IPS-18c (cell line): Measurements from ENCODE around the gene SCAMP2.
"Not testable (repeated sequence)": the region's sequence is repeated elsewhere in the genome, so short reads cannot be mapped to it uniquely, and the experiment has no call there.

Source experiments
- H3K4me3 ChIP-seq: 2 replicates; pipeline ENCODE4 v1.7.0; 2013; ENCODE audit warnings: low read depth, mild to moderate bottlenecking, low read length, moderate library complexity; ENCODE audit not compliant: insufficient read depth
- H3K9me3 ChIP-seq: one replicate; pipeline ENCODE4 v1.6.1; 2013; ENCODE audit warnings: mild to moderate bottlenecking, low read length, moderate library complexity; ENCODE audit not compliant: control insufficient read depth, insufficient read depth

SCAMP2 gene

GRCh38 chr15:74894383-74894782 lies 21.2 kb upstream of the SCAMP2 start:
- H3K9me3 ChIP-seq: not testable (repeated sequence)

GRCh38 chr15:74893627-74894026 lies 20.5 kb upstream of the SCAMP2 start:
- Histone ChIP-seq H3K4me3 (no peak overlapping the region), H3K9me3 (no peaks in the 10 kb centered on the region)

More at GRCh38 chr15:74894383-74894782, 21.2 kb upstream of the SCAMP2 start:
- not testable (repeated sequence) for H3K4me3 ChIP-seq

DNA sequence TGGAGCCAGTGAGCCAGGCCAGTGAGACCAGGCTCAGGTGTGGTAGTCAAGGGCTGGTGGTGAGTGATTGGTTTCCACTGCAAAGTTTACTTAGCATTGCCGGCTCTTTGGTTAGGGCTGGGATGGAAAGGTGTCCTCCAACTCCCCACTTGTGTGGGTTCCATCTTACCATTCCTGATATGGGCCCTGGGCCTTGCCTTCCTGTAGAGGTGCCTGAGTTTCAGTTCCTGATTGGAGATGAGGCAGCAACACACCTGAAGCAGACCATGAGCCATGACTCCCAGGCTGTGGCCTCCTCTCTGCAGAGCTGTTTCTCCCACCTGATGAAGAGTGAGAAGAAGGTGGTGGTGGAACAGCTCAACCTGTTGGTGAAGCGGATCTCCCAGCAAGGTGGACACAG lies 19.8 kb upstream of the SCAMP2 start:
- H3K4me3 ChIP-seq: no peak overlapping the region

GRCh38 chr15:74892313-74892712 lies 19.1 kb upstream of the SCAMP2 start:
- Histone ChIP-seq H3K4me3 (no peak overlapping the region), H3K9me3 (no peaks in the 10 kb centered on the region)

More for the DNA sequence above, 19.8 kb upstream of the SCAMP2 start:
- H3K9me3 ChIP-seq: no peaks in the 10 kb centered on the region

DNA sequence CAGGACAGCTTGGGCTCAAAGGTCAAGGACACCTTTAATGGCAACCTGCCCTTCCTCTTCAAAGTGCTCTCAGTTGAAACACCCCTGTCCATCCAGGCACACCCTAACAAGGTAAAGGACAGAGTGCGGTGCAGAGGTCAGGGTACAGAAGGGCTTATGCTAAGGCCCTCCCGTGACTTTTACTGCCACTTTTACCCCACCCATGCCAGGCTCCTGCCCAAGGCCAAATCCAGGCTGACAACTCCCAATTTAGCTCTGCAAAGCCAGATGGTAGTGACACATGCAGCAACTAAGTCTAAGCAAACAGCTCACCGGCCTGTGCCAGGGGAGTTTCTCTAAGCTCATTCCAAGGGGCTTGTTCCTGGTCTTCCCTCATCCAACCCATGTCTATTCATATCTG lies 18.3 kb upstream of the SCAMP2 start:
- Histone ChIP-seq H3K4me3 (no peak overlapping the region), H3K9me3 (no peaks in the 10 kb centered on the region)

GRCh38 chr15:74890665-74890960 lies 17.4 kb upstream of the SCAMP2 start:
- peak overlapping the region; percentile 92 for H3K4me3 ChIP-seq

GRCh38 chr15:74889883-74890664 lies 16.9 kb upstream of the SCAMP2 start, which contains the start of gene MPI:
Gene MPI (plus strand): TSS chr15:74890042. CDS start chr15:74890074, 32 bp downstream.
- peak within 1 kb of the TSS; percentile 92 for H3K4me3 ChIP-seq
- H3K9me3 ChIP-seq: no peaks in the 10 kb centered on the region

More at GRCh38 chr15:74890665-74890960, 17.4 kb upstream of the SCAMP2 start:
- H3K9me3 ChIP-seq: no peaks in the 10 kb centered on the region

- peak overlapping the region; percentile 92 for H3K4me3 ChIP-seq
- H3K9me3 ChIP-seq: no peaks in the 10 kb centered on the region
These were observed 16.3 kb upstream of the SCAMP2 start for GRCh38 chr15:74889390-74889882.

- no peaks in the 10 kb centered on the region for H3K9me3 ChIP-seq
- H3K4me3 ChIP-seq: no peak overlapping the region
These were observed 15.6 kb upstream of the SCAMP2 start for GRCh38 chr15:74888716-74889115.

GRCh38 chr15:74887537-74888193 lies 14.5 kb upstream of the SCAMP2 start:
- H3K4me3 ChIP-seq, H3K9me3 ChIP-seq: not testable (repeated sequence)

- H3K4me3 ChIP-seq: no peak overlapping the region
- peaks cover 5% of the 10 kb centered on the region for H3K9me3 ChIP-seq
These were observed 12.3 kb upstream of the SCAMP2 start for GRCh38 chr15:74885461-74885860.

GRCh38 chr15:74884428-74885223 lies 11.5 kb upstream of the SCAMP2 start:
- no peak overlapping the region for H3K4me3 ChIP-seq
- peaks cover 5% of the 10 kb centered on the region for H3K9me3 ChIP-seq

GRCh38 chr15:74882528-74882927 lies 9.4 kb upstream of the SCAMP2 start:
- Histone ChIP-seq H3K9me3 (peaks cover 5% of the 10 kb centered on the region), H3K4me3 (no peak overlapping the region; the same call in 1 of the 2 replicates)

DNA sequence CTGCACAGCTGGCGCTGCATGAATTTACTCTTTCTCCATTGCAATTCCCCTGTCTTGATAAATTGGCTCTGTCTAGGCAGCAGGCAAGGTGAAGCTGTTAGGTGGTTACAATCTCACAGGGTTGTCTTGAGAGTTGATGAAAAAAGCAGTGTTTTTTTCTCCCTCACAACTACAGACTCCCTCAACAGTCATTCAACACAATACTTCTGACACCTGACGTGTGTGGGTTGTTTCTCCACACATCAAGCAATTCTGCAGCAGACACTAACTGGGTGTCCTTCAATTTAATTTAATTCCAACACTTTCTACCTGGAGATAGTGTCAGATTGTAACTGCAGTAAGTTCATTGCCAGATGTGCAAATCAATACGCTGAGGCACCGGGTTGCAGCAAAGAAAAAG lies 5.1 kb upstream of the SCAMP2 start:
- no peak overlapping the region for H3K4me3 ChIP-seq
- H3K9me3 ChIP-seq: peaks cover 5% of the 10 kb centered on the region

DNA sequence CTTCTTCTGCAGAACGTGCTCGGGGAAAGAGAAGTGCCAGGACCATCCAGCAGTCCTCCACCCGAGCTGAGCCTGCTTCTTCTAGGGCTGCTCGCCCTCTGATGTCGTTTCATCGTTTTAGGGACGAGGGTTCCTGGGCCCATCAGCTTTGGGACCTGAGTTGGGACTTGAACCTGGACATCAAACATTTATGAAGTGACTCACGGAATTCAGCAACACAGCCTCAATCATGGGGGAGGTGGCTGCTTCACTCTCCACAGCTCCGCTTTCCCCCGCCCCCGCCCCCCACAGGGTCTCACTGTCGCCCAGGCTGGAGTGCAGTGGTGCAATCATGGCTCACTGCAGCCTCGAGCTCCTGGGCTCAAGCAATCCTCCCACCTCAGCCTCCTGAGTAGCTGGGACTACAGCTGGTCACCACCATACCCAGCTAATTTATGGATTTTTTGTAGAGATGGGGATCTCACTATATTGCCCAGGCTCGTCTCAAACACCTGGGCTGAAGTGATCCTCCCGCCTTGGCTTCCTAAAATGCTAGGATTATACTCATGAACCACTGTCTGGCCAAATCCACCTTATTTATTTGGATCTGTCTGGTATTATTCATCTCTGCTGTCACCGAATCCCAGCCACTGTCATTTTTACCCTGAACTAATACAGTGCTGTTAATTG lies 725 bp upstream of the SCAMP2 start:
- Histone ChIP-seq H3K4me3 (peak overlapping the region; percentile 99), H3K9me3 (no peaks in the 10 kb centered on the region)

GRCh38 chr15:74872702-74873035 lies 496 bp downstream of the SCAMP2 start:
- peak overlapping the region; percentile 99 for H3K4me3 ChIP-seq
- H3K9me3 ChIP-seq: peaks cover 2% of the 10 kb centered on the region
